Activated T-helper 1 cell treated with anti-CD3 and anti-CD28 coated beads, Interleukin-12 subunit alpha, Interleukin-12 subunit beta, Interleukin-2, Interleukin-4 antibody, amounts not matched to agents 30 ng/mL and 10 ng/mL and 1 ng/mL, durations not matched to agents 14 hours and 24 hours and 36 hours (primary cell): Measurements from ENCODE around the gene MCC. TPM values are rescaled to one million over a fixed set of nuclear protein-coding genes. Genes with fewer than 3 reads are reported as not detected.
"Not testable (repeated sequence)": the region's sequence is repeated elsewhere in the genome, so short reads cannot be mapped to it uniquely, and the experiment has no call there.

Source experiments
- DNase-seq: peaks from one replicate; pipeline ENCODE4 v3.0.0; 2021; ENCODE audit warnings: low spot score
- H3K27ac Mint-ChIP-seq: one replicate; pipeline ENCODE4 v1.8.0; 2021; ENCODE audit warnings: mild to moderate bottlenecking, mixed read lengths
- H3K27me3 Mint-ChIP-seq: one replicate; pipeline ENCODE4 v1.8.0; 2022; ENCODE audit warnings: mild to moderate bottlenecking, moderate library complexity, mixed read lengths; ENCODE audit not compliant: insufficient read depth
- H3K36me3 Mint-ChIP-seq: one replicate; pipeline ENCODE4 v1.8.0; 2021; ENCODE audit warnings: low read depth, mixed read lengths
- H3K4me1 Mint-ChIP-seq: one replicate; pipeline ENCODE4 v1.8.0; 2021; ENCODE audit warnings: low read depth, mixed read lengths
- H3K4me3 Mint-ChIP-seq: one replicate; pipeline ENCODE4 v1.8.0; 2021; ENCODE audit warnings: mild to moderate bottlenecking, moderate library complexity, mixed read lengths
- H3K9me3 Mint-ChIP-seq: one replicate; pipeline ENCODE4 v1.8.0; 2021; ENCODE audit warnings: mixed read lengths
- intact Hi-C: fragments of 100-400 bp; cut with micrococcal nuclease; formaldehyde crosslinking; loops from one replicate; pipeline ENCODE4 v1.15.1; 2024
- total RNA-seq: library from RNA; stranded (reverse); gene quantifications from 2 replicates; pipeline ENCODE4 v1.2.3, GENCODE V29; 2022

The MCC gene
- total RNA-seq, 1 donor from 2014 or later = 1.3 TPM

DNA sequence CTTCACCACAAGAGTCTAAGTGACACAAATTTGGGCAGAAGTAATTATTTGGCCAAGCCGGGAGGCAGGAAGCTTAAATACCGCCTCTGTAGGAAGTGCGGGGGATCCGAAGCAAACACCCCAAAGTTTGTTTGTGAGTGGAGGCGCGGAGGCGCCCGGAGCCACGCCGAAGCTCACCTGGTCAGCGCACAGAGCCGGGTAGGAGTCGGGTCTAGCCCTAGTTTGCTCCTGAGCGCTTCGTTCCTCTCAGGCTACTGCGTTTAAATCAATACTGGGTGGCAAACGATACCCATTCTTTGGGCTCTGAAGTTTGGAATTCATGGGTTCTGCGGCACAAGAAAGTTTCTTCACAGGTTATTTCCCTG lies 855 bp downstream of the MCC start:
- Mint-ChIP-seq H3K4me1 (peaks cover 26% of the 10 kb centered on the region), H3K4me3 (peak overlapping the region; percentile 74), H3K27ac (no peak overlapping the region), H3K9me3 (peaks cover 21% of the 10 kb centered on the region), H3K27me3 (peaks cover 71% of the 10 kb centered on the region), H3K36me3 (peaks cover 3% of the 10 kb centered on the region)
- no peak for DNase-seq
- intact Hi-C loops = no loop called here

DNA sequence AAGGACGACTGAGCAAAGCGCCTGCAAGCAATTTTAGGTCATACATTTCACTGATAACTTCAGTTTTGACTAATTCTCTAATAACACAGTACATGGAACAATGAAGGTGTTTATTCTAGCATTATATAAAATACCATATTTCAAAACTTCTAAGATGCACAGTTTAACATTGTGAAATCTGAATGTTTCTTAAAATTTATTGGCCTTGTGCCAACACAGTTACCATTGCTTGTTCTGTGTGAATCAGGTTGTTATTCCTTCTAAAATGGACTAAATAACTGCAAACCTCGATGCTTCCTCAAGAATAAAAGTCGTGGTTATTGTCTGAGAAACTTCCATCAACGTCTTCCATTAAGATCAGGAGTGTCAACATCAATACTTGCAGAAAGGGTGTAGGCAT lies 8.0 kb downstream of the MCC start:
- no peak overlapping the region for H3K27ac Mint-ChIP-seq
- no peaks in the 10 kb centered on the region for H3K36me3 Mint-ChIP-seq
- H3K4me1 Mint-ChIP-seq = no peaks in the 10 kb centered on the region
- no peaks in the 10 kb centered on the region for H3K9me3 Mint-ChIP-seq
- no peak for DNase-seq
- intact Hi-C loops = no loop called here
- peaks cover 54% of the 10 kb centered on the region for H3K27me3 Mint-ChIP-seq
- H3K4me3 Mint-ChIP-seq = no peak overlapping the region

DNA sequence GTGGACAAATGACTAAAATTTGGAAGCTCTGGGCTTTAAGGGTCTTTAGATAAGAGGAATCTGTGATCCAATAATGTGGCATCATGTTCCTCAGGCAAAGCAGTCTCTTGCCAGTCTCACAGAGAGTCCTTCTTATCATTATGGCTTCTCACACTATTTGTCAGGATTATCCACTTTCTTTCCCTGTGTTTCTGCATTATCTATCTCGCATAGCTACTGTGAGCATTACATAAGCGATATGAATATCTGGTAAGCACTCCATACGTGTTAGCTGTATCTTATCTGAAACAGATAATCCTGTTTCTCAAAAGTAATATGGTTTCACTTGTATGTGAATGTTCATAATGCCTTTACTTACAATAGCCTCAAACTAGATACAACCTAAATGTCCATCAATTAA lies 9.6 kb downstream of the MCC start:
- Mint-ChIP-seq H3K4me1 (no peaks in the 10 kb centered on the region), H3K4me3 (no peak overlapping the region), H3K9me3 (no peaks in the 10 kb centered on the region), H3K36me3 (no peaks in the 10 kb centered on the region), H3K27ac (no peak overlapping the region), H3K27me3 (peaks cover 49% of the 10 kb centered on the region)
- intact Hi-C loops = no loop called here
- no peak for DNase-seq

DNA sequence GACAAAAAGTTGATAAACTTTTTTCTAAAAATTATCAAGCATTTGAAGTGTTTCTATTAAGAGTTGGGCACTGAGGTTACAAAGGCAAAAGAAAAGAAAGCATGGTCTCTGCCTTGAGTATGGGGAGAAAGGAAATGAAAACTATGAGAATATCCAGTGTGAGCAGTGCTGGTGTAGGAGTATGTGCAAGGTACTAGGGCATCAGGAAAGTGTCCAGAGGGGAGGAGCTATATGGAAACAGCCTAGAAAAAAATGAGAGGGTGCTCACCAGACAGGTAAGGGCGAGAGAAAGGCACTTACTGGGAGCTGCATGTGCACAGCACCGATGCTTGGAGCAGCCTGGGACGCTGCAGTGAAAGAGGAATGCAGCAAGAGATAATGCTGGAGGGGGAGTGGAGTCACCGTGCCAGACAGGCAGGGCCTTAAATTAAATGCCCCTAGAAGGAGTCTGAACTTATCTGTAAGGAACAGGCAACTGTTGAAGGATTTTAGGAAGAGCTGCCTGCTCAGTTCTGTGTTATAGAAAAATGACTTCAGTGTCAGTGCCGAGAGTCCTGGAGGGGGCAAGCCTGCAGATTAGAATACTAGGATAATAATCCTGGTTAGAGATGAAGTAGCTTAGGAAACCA lies 14.0 kb downstream of the MCC start:
- no peak overlapping the region for H3K27ac Mint-ChIP-seq
- no peaks in the 10 kb centered on the region for H3K4me1 Mint-ChIP-seq
- intact Hi-C loops = no loop called here
- peaks cover 33% of the 10 kb centered on the region for H3K27me3 Mint-ChIP-seq
- H3K9me3 Mint-ChIP-seq = no peaks in the 10 kb centered on the region
- no peak overlapping the region for H3K4me3 Mint-ChIP-seq
- H3K36me3 Mint-ChIP-seq = no peaks in the 10 kb centered on the region
- DNase-seq = no peak

DNA sequence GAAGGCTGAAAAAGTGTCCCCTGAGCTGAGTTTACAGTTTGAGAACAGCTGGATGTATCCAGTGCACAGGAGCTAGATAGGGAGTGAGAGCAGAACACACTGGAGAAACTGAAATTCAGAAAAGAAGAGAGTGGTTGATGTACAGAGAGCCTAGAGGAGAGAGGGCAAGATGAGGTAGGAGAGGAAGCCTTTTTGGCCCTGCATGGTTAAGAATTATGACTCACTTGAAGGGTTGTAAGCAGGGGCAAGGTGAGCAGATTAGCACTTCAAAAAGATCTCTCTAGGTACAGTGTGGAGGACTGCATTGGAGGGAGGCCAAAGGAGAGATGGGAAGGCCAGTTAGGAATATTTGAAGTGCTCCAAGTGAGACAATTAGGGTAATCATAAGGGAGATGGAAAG lies 25.2 kb downstream of the MCC start:
- Mint-ChIP-seq H3K36me3 (no peaks in the 10 kb centered on the region), H3K9me3 (no peaks in the 10 kb centered on the region), H3K4me1 (no peaks in the 10 kb centered on the region), H3K27ac (no peak overlapping the region), H3K27me3 (peaks cover 5% of the 10 kb centered on the region), H3K4me3 (no peak overlapping the region)
- DNase-seq = no peak
- intact Hi-C loops = no loop called here

DNA sequence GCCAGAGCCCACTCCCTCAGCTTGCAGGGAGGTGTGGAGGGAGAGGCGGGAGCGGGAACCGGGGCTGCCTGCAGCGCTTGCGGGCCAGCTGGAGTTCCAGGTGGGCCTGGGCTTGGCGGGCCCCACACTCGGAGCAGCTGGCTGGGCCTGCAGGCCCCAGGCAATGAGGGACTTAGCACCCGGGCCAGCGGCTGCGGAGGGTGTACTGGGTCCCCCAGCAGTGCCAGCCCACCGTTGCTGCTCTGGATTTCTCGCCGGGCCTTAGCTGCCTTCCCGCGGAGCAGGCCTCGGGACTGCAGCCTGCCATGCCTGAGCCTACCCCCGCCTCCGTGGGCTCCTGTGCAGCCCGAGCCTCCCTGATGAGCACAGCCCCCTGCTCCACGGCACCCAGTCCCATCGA lies 31.1 kb downstream of the MCC start:
- DNase-seq, H3K4me3 Mint-ChIP-seq, H3K27ac Mint-ChIP-seq, H3K36me3 Mint-ChIP-seq, H3K27me3 Mint-ChIP-seq, H3K9me3 Mint-ChIP-seq, H3K4me1 Mint-ChIP-seq, intact Hi-C loops: not testable (repeated sequence)

DNA sequence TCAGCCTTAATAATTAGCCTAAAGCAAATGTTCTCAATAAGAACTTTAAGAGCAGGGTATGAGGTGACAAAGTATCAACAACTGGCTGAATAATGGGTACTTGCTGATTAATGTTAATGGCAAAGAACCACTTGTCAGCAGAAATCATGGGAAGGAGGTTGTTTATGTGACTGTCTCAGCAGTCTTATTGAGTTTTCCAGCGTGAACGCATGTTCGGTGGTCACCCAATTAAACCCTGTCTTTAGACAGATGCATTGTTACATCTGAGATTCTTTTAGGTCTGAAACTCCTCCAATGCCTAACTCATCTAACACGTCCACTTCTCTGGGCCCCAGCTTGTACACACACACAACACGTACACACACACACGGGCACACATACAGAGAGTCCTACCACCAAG lies 35.3 kb downstream of the MCC start:
- H3K27me3 Mint-ChIP-seq = peaks cover 9% of the 10 kb centered on the region
- H3K9me3 Mint-ChIP-seq = no peaks in the 10 kb centered on the region
- H3K4me1 Mint-ChIP-seq = no peaks in the 10 kb centered on the region
- no peak overlapping the region for H3K4me3 Mint-ChIP-seq
- H3K27ac Mint-ChIP-seq = no peak overlapping the region
- intact Hi-C loops = no loop called here
- DNase-seq = no peak
- no peaks in the 10 kb centered on the region for H3K36me3 Mint-ChIP-seq

DNA sequence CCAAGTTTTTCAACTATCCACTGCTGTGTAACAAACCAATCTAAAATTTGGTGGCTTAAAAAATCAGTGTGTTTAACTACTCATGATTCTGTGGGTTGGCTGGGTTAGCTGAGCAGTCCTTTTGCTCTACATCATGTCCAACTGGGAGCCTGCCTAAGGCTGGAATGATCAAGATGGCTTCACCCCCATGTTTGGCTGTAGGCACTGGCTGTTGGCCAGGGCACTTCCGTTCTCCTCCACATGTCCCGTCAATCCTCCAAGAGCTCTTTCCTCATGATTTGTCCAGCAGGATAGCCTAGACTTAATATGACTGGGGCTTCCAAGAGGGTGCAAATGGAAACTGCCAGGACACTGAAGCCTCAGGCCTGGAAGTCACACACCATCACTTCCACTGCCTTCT lies 36.5 kb downstream of the MCC start:
- Mint-ChIP-seq H3K36me3 (no peaks in the 10 kb centered on the region), H3K27me3 (peaks cover 16% of the 10 kb centered on the region), H3K4me3 (no peak overlapping the region), H3K4me1 (no peaks in the 10 kb centered on the region), H3K9me3 (no peaks in the 10 kb centered on the region), H3K27ac (no peak overlapping the region)
- DNase-seq = no peak
- intact Hi-C loops = no loop called here

DNA sequence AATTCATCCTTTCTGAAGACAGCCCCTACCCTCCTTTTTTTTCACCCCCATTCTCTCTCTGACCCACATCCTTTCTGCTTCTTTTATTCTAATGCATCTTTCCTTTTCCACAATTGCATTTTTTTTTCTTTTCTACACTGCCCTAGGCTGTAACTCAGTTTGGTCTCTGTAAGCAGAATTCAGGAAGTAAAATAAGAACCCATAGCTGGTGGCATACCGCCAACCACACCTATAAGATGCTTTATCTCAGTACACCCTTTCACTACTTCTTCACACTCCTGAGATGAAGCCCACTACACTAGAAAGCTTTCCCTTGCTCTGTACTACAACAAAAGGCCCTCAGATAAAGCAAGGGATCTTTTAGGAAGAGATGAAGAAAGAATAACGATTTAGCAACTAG lies 37.3 kb downstream of the MCC start:
- Mint-ChIP-seq H3K27ac (no peak overlapping the region), H3K27me3 (peaks cover 23% of the 10 kb centered on the region), H3K4me3 (no peak overlapping the region), H3K9me3 (no peaks in the 10 kb centered on the region), H3K4me1 (no peaks in the 10 kb centered on the region), H3K36me3 (no peaks in the 10 kb centered on the region)
- DNase-seq = no peak
- intact Hi-C loops = no loop called here

DNA sequence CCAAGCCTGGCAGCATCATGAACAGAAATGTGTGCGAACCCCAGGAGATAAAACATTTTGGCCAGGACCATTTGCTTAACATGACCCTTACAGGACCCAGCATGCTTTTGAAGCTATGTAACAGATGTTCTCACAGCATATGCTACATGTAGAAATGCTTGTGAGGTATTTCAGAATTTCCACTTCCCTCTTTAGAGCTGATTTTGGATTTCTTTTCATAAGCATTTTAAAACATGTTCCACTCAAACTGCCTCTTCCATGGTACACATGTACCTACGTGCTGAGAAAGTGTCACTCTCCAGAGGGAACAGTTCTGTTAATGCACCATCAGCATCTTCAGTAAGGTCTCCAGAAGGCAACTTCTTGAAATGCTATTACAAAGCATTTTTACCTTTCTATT lies 37.8 kb downstream of the MCC start:
- intact Hi-C loops = no loop called here
- Mint-ChIP-seq H3K4me3 (no peak overlapping the region), H3K27ac (no peak overlapping the region), H3K4me1 (no peaks in the 10 kb centered on the region), H3K27me3 (peaks cover 23% of the 10 kb centered on the region), H3K9me3 (no peaks in the 10 kb centered on the region), H3K36me3 (no peaks in the 10 kb centered on the region)
- DNase-seq = no peak

DNA sequence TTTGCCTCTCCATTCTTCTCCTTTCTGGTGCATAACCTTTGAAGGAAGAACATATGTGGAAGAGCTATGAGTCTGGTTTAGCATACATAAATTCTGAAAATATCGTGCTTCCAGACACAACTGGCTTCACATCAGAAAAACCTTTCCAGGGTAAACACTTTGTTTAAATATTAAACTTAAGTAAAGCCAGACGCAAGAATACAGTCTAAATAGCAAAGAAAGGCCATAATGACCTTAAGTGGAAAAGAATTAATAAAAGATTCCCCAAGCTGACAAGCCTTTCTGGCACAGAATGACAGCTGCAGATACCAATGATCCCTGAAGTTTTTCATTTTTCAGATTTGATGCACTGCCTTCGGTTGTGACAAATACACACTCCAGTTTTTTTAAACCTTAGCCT lies 40.0 kb downstream of the MCC start:
- no peak overlapping the region for H3K27ac Mint-ChIP-seq
- no peak overlapping the region for H3K4me3 Mint-ChIP-seq
- intact Hi-C loops = no loop called here
- H3K9me3 Mint-ChIP-seq = no peaks in the 10 kb centered on the region
- H3K27me3 Mint-ChIP-seq = peaks cover 28% of the 10 kb centered on the region
- H3K36me3 Mint-ChIP-seq = no peaks in the 10 kb centered on the region
- no peak for DNase-seq
- no peaks in the 10 kb centered on the region for H3K4me1 Mint-ChIP-seq

DNA sequence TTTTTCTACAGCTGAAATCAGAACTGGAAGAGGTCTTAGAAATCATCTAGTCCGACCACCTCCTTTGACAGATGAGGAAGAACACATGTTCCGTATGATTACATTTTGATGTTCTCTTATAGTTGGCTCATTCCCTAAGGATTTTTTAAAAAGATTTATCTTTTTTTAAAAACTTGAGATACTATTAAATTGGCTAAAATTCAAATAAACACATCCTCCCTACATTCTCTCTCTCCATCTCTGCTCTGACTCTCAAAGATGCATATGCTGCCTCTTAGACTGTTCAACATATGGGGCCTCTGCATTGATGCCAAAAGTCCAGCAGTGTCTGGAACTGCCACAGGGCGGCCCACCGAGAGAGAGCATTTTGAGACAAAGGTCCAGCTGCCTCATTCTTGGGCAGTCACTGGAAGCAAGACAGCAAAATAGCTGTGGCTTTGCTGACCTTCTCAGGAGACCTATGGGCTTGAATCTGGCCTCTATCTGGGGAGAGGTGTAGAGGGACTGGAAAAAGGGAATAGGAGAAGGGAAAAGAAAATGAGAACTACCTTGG lies 40.7 kb downstream of the MCC start:
- no peak overlapping the region for H3K27ac Mint-ChIP-seq
- no peak overlapping the region for H3K4me3 Mint-ChIP-seq
- peaks cover 30% of the 10 kb centered on the region for H3K27me3 Mint-ChIP-seq

DNA sequence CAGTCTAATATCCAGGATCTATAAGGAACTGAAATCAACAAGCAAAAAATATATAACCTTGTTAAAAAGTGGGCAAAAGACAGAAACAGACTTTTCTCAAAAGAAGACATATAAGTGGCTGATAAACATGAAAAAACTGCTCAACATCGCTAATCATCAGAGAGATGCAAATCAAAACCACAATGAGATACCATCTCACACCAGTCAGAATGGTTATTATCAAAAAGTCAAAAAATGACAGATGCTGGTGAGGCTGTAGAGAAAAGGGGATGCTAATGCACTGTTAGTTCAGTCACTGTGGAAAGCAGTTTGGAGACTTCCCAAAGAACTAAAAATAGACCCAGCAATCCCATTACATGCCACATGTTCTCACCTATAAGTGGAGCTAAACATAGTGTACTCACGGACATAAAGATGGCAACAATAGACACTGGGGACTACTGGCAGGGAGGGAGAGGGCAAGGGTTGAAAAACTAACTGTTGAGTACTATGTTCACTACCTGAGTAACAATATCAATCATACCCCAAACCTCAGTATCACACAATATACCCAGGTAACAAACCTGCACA lies 41.8 kb downstream of the MCC start:
- Mint-ChIP-seq H3K4me3 (no peak overlapping the region), H3K27ac (no peak overlapping the region), H3K27me3 (peaks cover 30% of the 10 kb centered on the region), H3K4me1 (no peaks in the 10 kb centered on the region), H3K9me3 (no peaks in the 10 kb centered on the region), H3K36me3 (no peaks in the 10 kb centered on the region)
- DNase-seq = no peak
- intact Hi-C loops = no loop called here

More for the DNA sequence above, 40.7 kb downstream of the MCC start:
- H3K36me3 Mint-ChIP-seq = no peaks in the 10 kb centered on the region
- H3K4me1 Mint-ChIP-seq = no peaks in the 10 kb centered on the region
- intact Hi-C loops = no loop called here
- no peak for DNase-seq
- H3K9me3 Mint-ChIP-seq = no peaks in the 10 kb centered on the region

DNA sequence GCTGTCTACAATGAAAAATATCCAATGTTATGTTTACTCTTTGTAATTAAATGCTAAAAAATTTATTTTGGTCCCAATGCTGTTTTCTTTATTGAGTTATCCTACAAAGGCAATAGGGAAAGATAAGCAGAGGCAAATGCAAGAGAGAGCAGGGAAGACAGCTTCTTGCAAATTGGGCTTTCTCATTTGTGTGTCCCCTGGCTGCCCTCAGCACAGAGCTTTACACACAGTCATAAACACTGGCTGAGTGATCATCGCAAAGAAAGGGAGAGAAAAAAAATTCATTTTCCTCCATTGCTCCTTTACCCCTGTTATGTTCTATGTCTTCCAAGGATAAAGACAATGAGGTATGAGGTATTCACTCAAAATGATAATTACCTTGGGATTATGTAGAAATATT lies 51.1 kb downstream of the MCC start:
- H3K4me3 Mint-ChIP-seq = no peak overlapping the region
- peaks cover 17% of the 10 kb centered on the region for H3K27me3 Mint-ChIP-seq
- H3K36me3 Mint-ChIP-seq = no peaks in the 10 kb centered on the region
- intact Hi-C loops = no loop called here
- DNase-seq = no peak
- H3K4me1 Mint-ChIP-seq = no peaks in the 10 kb centered on the region
- H3K9me3 Mint-ChIP-seq = no peaks in the 10 kb centered on the region
- no peak overlapping the region for H3K27ac Mint-ChIP-seq
